SKM-1 (cell line): ENCODE results near the gene LCN12.
"Not testable (repeated sequence)": the region's sequence is repeated elsewhere in the genome, so short reads cannot be mapped to it uniquely, and the experiment has no call there.

Experiments used
- DNase-seq: peaks from one replicate; lab custom pipeline; 2025; ENCODE audit not compliant: unreplicated experiment; lab: John Stamatoyannopoulos, UW

LCN12 gene

GRCh38 chr9:136985027-136985602 is 33.0 kb downstream of the LCN12 start:
- DNase-seq, result no peak

GRCh38 chr9:136985853-136986252 is 33.8 kb downstream of the LCN12 start:
- no peak for DNase-seq

GRCh38 chr9:136988872-136989271 is 36.8 kb downstream of the LCN12 start:
- DNase-seq, result no peak

GRCh38 chr9:136990242-136990911 is 38.3 kb downstream of the LCN12 start:
- DNase-seq, result no peak

- peak; percentile 85 for DNase-seq
These were observed 40.1 kb downstream of the LCN12 start, which contains the start of gene PAXX for GRCh38 chr9:136991993-136992818. Gene PAXX (plus strand): TSS chr9:136992422. CDS start chr9:136992444, 22 bp downstream.

- DNase-seq, result no peak
These were observed 40.8 kb downstream of the LCN12 start for GRCh38 chr9:136992819-136993369.

GRCh38 chr9:136994180-136994887 is 42.3 kb downstream of the LCN12 start:
- no peak for DNase-seq

GRCh38 chr9:136994888-136995230 is 42.8 kb downstream of the LCN12 start:
- DNase-seq, result no peak

- DNase-seq, result no peak
These were observed 43.3 kb downstream of the LCN12 start for GRCh38 chr9:136995362-136995761.

GRCh38 chr9:136995772-136996311 is 43.8 kb downstream of the LCN12 start:
- no peak for DNase-seq

GRCh38 chr9:136996361-136997292 is 44.6 kb downstream of the LCN12 start, which contains the start of gene CLIC3:
Gene CLIC3 (minus strand): TSS chr9:136996568. CDS start chr9:136996543, 25 bp downstream.
- DNase-seq, result no peak

GRCh38 chr9:136997371-136997770 is 45.3 kb downstream of the LCN12 start:
- no peak for DNase-seq

GRCh38 chr9:136997830-136998234 is 45.8 kb downstream of the LCN12 start:
- DNase-seq, result no peak

- DNase-seq, result peak; percentile 85
These were observed 48.3 kb downstream of the LCN12 start for GRCh38 chr9:137000177-137000930.

- DNase-seq, result no peak
These were observed 50.0 kb downstream of the LCN12 start for GRCh38 chr9:137001857-137002645.

- no peak for DNase-seq
These were observed 50.6 kb downstream of the LCN12 start for GRCh38 chr9:137002646-137003041.

- not testable (repeated sequence) for DNase-seq
These were observed 52.2 kb downstream of the LCN12 start for GRCh38 chr9:137004285-137004684.
